ENCODE results near the gene R3HDM2.
A peak's percentile ranks its signal among the peaks of the same experiment; 100 is the strongest.

Gene R3HDM2

GRCh38 chr12:57237932-57238853 lies 192.7 kb downstream of the R3HDM2 start:
- H3K27me3 ChIP-seq (ENCODE audit: control insufficient read depth in 1 of 2, insufficient read depth in 2 of 2, low read length in 2 of 2), result peaks cover 66 to 74% of the 10 kb centered on the region in 2 donors

GRCh38 chr12:57237596-57237931 lies 193.3 kb downstream of the R3HDM2 start:
- Histone ChIP-seq H3K36me3 (ENCODE audit: control insufficient read depth in 1 of 2, insufficient read depth in 2 of 2, low read length in 2 of 2) (peaks cover 11 to 21% of the 10 kb centered on the region in 2 donors), H3K4me3 (ENCODE audit: low read depth in 1 of 2, low read length in 2 of 2) (no peak overlapping the region), H3K9ac (ENCODE audit: low read depth in 1 of 2, low read length in 2 of 2) (no peak overlapping the region), H3K4me1 (ENCODE audit: control insufficient read depth in 1 of 2, insufficient read depth in 2 of 2, low read length in 2 of 2) (peaks cover 21 to 48% of the 10 kb centered on the region in 2 donors), H3K27ac (ENCODE audit: low read depth, low read length) (no peak overlapping the region), H3K27me3 (ENCODE audit: control insufficient read depth in 1 of 2, insufficient read depth in 2 of 2, low read length in 2 of 2) (peaks cover 63 to 71% of the 10 kb centered on the region in 2 donors), H3K9me3 (ENCODE audit: control insufficient read depth in 1 of 2, low read length in 2 of 2) (no peaks in the 10 kb centered on the region)

More at GRCh38 chr12:57237932-57238853, 192.7 kb downstream of the R3HDM2 start:
- Histone ChIP-seq H3K9ac (ENCODE audit: low read depth in 1 of 2, low read length in 2 of 2) (no peak overlapping the region), H3K4me3 (ENCODE audit: low read depth in 1 of 2, low read length in 2 of 2) (peak overlapping the region; percentile 54 to 64), H3K27ac (ENCODE audit: low read depth, low read length) (no peak overlapping the region), H3K4me1 (ENCODE audit: control insufficient read depth in 1 of 2, insufficient read depth in 2 of 2, low read length in 2 of 2) (peaks cover 27 to 55% of the 10 kb centered on the region in 2 donors), H3K9me3 (ENCODE audit: control insufficient read depth in 1 of 2, low read length in 2 of 2) (no peaks in the 10 kb centered on the region), H3K36me3 (ENCODE audit: control insufficient read depth in 1 of 2, insufficient read depth in 2 of 2, low read length in 2 of 2) (peaks cover 9 to 15% of the 10 kb centered on the region in 2 donors)

- peak overlapping the region in 1 of 2 donors; percentile 25 for H3K4me3 ChIP-seq (ENCODE audit: low read depth in 1 of 2, low read length in 2 of 2)
- H3K4me1 ChIP-seq (ENCODE audit: control insufficient read depth in 1 of 2, insufficient read depth in 2 of 2, low read length in 2 of 2), result peaks cover 21 to 44% of the 10 kb centered on the region in 2 donors
- H3K9me3 ChIP-seq (ENCODE audit: control insufficient read depth in 1 of 2, low read length in 2 of 2), result no peaks in the 10 kb centered on the region
- no peak overlapping the region for H3K27ac ChIP-seq (ENCODE audit: low read depth, low read length)
- H3K36me3 ChIP-seq (ENCODE audit: control insufficient read depth in 1 of 2, insufficient read depth in 2 of 2, low read length in 2 of 2), result peaks cover 13 to 26% of the 10 kb centered on the region in 2 donors
- H3K9ac ChIP-seq (ENCODE audit: low read depth in 1 of 2, low read length in 2 of 2), result no peak overlapping the region
- peaks cover 58 to 66% of the 10 kb centered on the region in 2 donors for H3K27me3 ChIP-seq (ENCODE audit: control insufficient read depth in 1 of 2, insufficient read depth in 2 of 2, low read length in 2 of 2)
Measured at GRCh38 chr12:57236925-57237595, 193.8 kb downstream of the R3HDM2 start.

- H3K4me3 ChIP-seq (ENCODE audit: low read depth in 1 of 2, low read length in 2 of 2), result peak overlapping the region in 1 of 2 donors; percentile 25
- no peak overlapping the region for H3K27ac ChIP-seq (ENCODE audit: low read depth, low read length)
- no peaks in the 10 kb centered on the region for H3K9me3 ChIP-seq (ENCODE audit: control insufficient read depth in 1 of 2, low read length in 2 of 2)
- peaks cover 21 to 37% of the 10 kb centered on the region in 2 donors for H3K4me1 ChIP-seq (ENCODE audit: control insufficient read depth in 1 of 2, insufficient read depth in 2 of 2, low read length in 2 of 2)
- peaks cover 20 to 32% of the 10 kb centered on the region in 2 donors for H3K36me3 ChIP-seq (ENCODE audit: control insufficient read depth in 1 of 2, insufficient read depth in 2 of 2, low read length in 2 of 2)
- H3K27me3 ChIP-seq (ENCODE audit: control insufficient read depth in 1 of 2, insufficient read depth in 2 of 2, low read length in 2 of 2), result peaks cover 51 to 59% of the 10 kb centered on the region in 2 donors
- H3K9ac ChIP-seq (ENCODE audit: low read depth in 1 of 2, low read length in 2 of 2), result no peak overlapping the region
Measured at GRCh38 chr12:57236201-57236924, 194.5 kb downstream of the R3HDM2 start.

- Histone ChIP-seq H3K4me3 (ENCODE audit: low read depth in 1 of 2, low read length in 2 of 2) (no peak overlapping the region), H3K36me3 (ENCODE audit: control insufficient read depth in 1 of 2, insufficient read depth in 2 of 2, low read length in 2 of 2) (peaks cover 20 to 32% of the 10 kb centered on the region in 2 donors), H3K9me3 (ENCODE audit: control insufficient read depth in 1 of 2, low read length in 2 of 2) (no peaks in the 10 kb centered on the region), H3K27ac (ENCODE audit: low read depth, low read length) (no peak overlapping the region), H3K9ac (ENCODE audit: low read depth in 1 of 2, low read length in 2 of 2) (no peak overlapping the region), H3K4me1 (ENCODE audit: control insufficient read depth in 1 of 2, insufficient read depth in 2 of 2, low read length in 2 of 2) (peaks cover 22 to 35% of the 10 kb centered on the region in 2 donors), H3K27me3 (ENCODE audit: control insufficient read depth in 1 of 2, insufficient read depth in 2 of 2, low read length in 2 of 2) (peaks cover 45 to 53% of the 10 kb centered on the region in 2 donors)
Measured at GRCh38 chr12:57235728-57236131, 195.1 kb downstream of the R3HDM2 start.

GRCh38 chr12:57235017-57235727 lies 195.7 kb downstream of the R3HDM2 start:
- no peak overlapping the region for H3K27ac ChIP-seq (ENCODE audit: low read depth, low read length)
- no peak overlapping the region for H3K4me3 ChIP-seq (ENCODE audit: low read depth in 1 of 2, low read length in 2 of 2)
- peaks cover 20 to 32% of the 10 kb centered on the region in 2 donors for H3K36me3 ChIP-seq (ENCODE audit: control insufficient read depth in 1 of 2, insufficient read depth in 2 of 2, low read length in 2 of 2)
- H3K9me3 ChIP-seq (ENCODE audit: control insufficient read depth in 1 of 2, low read length in 2 of 2), result no peaks in the 10 kb centered on the region
- H3K4me1 ChIP-seq (ENCODE audit: control insufficient read depth in 1 of 2, insufficient read depth in 2 of 2, low read length in 2 of 2), result peaks cover 22 to 35% of the 10 kb centered on the region in 2 donors
- H3K9ac ChIP-seq (ENCODE audit: low read depth in 1 of 2, low read length in 2 of 2), result no peak overlapping the region
- peaks cover 39 to 47% of the 10 kb centered on the region in 2 donors for H3K27me3 ChIP-seq (ENCODE audit: control insufficient read depth in 1 of 2, insufficient read depth in 2 of 2, low read length in 2 of 2)

- Histone ChIP-seq H3K4me3 (ENCODE audit: low read depth in 1 of 2, low read length in 2 of 2) (no peak overlapping the region), H3K27me3 (ENCODE audit: control insufficient read depth in 1 of 2, insufficient read depth in 2 of 2, low read length in 2 of 2) (peaks cover 33 to 41% of the 10 kb centered on the region in 2 donors), H3K9ac (ENCODE audit: low read depth in 1 of 2, low read length in 2 of 2) (no peak overlapping the region), H3K9me3 (ENCODE audit: control insufficient read depth in 1 of 2, low read length in 2 of 2) (no peaks in the 10 kb centered on the region), H3K4me1 (ENCODE audit: control insufficient read depth in 1 of 2, insufficient read depth in 2 of 2, low read length in 2 of 2) (peaks cover 24 to 33% of the 10 kb centered on the region in 2 donors), H3K36me3 (ENCODE audit: control insufficient read depth in 1 of 2, insufficient read depth in 2 of 2, low read length in 2 of 2) (peaks cover 20 to 32% of the 10 kb centered on the region in 2 donors), H3K27ac (ENCODE audit: low read depth, low read length) (no peak overlapping the region)
Measured at GRCh38 chr12:57234571-57235016, 196.2 kb downstream of the R3HDM2 start.

GRCh38 chr12:57234233-57234570 lies 196.6 kb downstream of the R3HDM2 start:
- H3K4me1 ChIP-seq (ENCODE audit: control insufficient read depth in 1 of 2, insufficient read depth in 2 of 2, low read length in 2 of 2), result peaks cover 26 to 31% of the 10 kb centered on the region in 2 donors
- H3K36me3 ChIP-seq (ENCODE audit: control insufficient read depth in 1 of 2, insufficient read depth in 2 of 2, low read length in 2 of 2), result peaks cover 20 to 32% of the 10 kb centered on the region in 2 donors
- no peaks in the 10 kb centered on the region for H3K9me3 ChIP-seq (ENCODE audit: control insufficient read depth in 1 of 2, low read length in 2 of 2)
- H3K4me3 ChIP-seq (ENCODE audit: low read depth in 1 of 2, low read length in 2 of 2), result no peak overlapping the region
- H3K27me3 ChIP-seq (ENCODE audit: control insufficient read depth in 1 of 2, insufficient read depth in 2 of 2, low read length in 2 of 2), result peaks cover 29 to 37% of the 10 kb centered on the region in 2 donors
- no peak overlapping the region for H3K27ac ChIP-seq (ENCODE audit: low read depth, low read length)
- no peak overlapping the region for H3K9ac ChIP-seq (ENCODE audit: low read depth in 1 of 2, low read length in 2 of 2)

- Histone ChIP-seq H3K4me1 (ENCODE audit: control insufficient read depth in 1 of 2, insufficient read depth in 2 of 2, low read length in 2 of 2) (peaks cover 27 to 31% of the 10 kb centered on the region in 2 donors), H3K9me3 (ENCODE audit: control insufficient read depth in 1 of 2, low read length in 2 of 2) (no peaks in the 10 kb centered on the region), H3K27me3 (ENCODE audit: control insufficient read depth in 1 of 2, insufficient read depth in 2 of 2, low read length in 2 of 2) (peaks cover 25 to 34% of the 10 kb centered on the region in 2 donors), H3K36me3 (ENCODE audit: control insufficient read depth in 1 of 2, insufficient read depth in 2 of 2, low read length in 2 of 2) (peaks cover 20 to 32% of the 10 kb centered on the region in 2 donors), H3K4me3 (ENCODE audit: low read depth in 1 of 2, low read length in 2 of 2) (no peak overlapping the region), H3K27ac (ENCODE audit: low read depth, low read length) (no peak overlapping the region), H3K9ac (ENCODE audit: low read depth in 1 of 2, low read length in 2 of 2) (no peak overlapping the region)
Measured at GRCh38 chr12:57233357-57234232, 197.2 kb downstream of the R3HDM2 start.
